Suprapubic skin (tissue), 3 donors: ENCODE data around the gene FTSJ3.

Experiments
- CTCF ChIP-seq, 2 donors: fragments of 200-600 bp in 1 of 2; fragments of 450-650 bp in 1 of 2; sonication (generic) in 1 of 2; IDR thresholded peaks; one replicate each; pipeline ENCODE4 v1.5.1; 2016 to 2019; ENCODE audit warnings: antibody characterized with exemption in 2 of 2, mild to moderate bottlenecking in 1 of 2, moderate library complexity in 1 of 2
- POLR2A ChIP-seq, 2 donors: fragments of 450-650 bp; IDR thresholded peaks; one replicate each; pipeline ENCODE4 v1.6.1; 2017; ENCODE audit warnings: antibody characterized with exemption in 2 of 2, mild to moderate bottlenecking in 2 of 2, moderate library complexity in 2 of 2

DNA sequence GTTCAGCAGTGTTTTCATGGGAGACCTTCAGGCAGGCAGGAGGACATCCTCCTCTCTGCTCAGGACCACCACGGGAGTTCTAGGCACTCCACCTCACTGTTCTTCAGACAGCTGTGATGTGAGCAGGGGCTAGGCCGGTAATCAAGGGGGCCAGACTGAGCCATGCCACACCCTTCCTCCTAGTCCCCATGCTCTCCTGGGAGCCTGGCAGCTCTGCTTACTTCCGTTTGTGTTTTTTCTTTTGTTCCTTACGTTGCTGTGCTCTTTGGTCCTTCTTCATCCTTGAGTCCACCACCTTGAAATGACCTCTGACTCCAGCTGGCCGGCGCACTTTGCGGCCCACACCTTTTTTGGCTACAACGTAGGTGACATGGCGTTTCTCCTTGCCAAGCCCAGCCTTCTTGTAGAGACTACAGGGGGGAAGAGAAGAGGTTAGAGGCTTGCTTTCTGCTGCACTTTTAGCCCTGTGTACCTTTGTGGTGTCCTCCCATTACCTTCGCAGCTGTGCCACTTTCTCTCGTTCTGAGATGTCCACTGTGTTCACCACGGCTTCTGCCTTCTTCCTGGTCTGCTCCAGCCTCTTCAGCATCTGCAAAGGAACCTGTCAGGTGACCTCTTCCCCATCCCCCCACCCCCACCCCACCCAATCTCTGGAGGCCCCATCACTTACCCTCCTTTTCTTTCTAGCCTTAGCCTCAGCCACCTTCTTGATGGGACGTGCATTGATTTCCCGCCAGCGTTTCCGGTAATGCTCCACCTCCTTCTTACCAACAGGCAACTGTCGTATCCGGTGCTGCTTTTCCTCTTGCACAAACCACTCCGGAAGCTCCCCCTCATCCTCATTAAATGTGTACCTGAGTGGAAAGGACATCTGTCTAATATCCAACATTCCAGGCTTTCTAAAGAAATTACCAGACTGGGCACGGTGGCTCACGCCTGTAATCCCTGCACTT is 7.6 kb downstream of the FTSJ3 start:
- TF ChIP-seq CTCF (IDR thresholded peaks at IDR 0.05) (no peak), POLR2A (IDR thresholded peaks at IDR 0.05) (no peak)
